Lung (tissue), 12 donors: ENCODE data around the gene SEZ6L2. TPM values are rescaled to one million over a fixed set of nuclear protein-coding genes. Genes with fewer than 3 reads are reported as not detected.

Experiments used
- ATAC-seq: fragments of 200-7000 bp; cut with Tn5 transposase; one replicate; pipeline ENCODE4 v1.9.1; 2020; ENCODE audit warnings: moderate number of reproducible peaks; ENCODE audit not compliant: insufficient read depth, low FRiP score
- DNase-seq, 3 donors: peaks; one replicate each; pipeline ENCODE4 v3.0.0-alpha.2; 2013 to 2017
- H3K27ac ChIP-seq, 2 donors: one replicate each; pipeline ENCODE4 v1.5.1; 2013; ENCODE audit warnings: mild to moderate bottlenecking in 2 of 2, moderate library complexity in 2 of 2, control low read depth in 1 of 2, inconsistent platforms in 1 of 2, low read depth in 1 of 2, low read length in 1 of 2
- H3K27me3 ChIP-seq, 3 donors: one replicate each; pipeline ENCODE4 v1.5.1; 2013; ENCODE audit warnings: low read length in 2 of 3; ENCODE audit not compliant: control insufficient read depth in 3 of 3, insufficient read depth in 3 of 3
- H3K36me3 ChIP-seq, 4 donors: one replicate each; pipeline ENCODE4 v1.5.1; 2013; ENCODE audit warnings: low read length in 4 of 4, mild to moderate bottlenecking in 1 of 4, moderate library complexity in 1 of 4; ENCODE audit not compliant: control insufficient read depth in 4 of 4, insufficient read depth in 4 of 4
- H3K4me1 ChIP-seq, 5 donors: one replicate each; pipeline ENCODE4 v1.5.1; 2013; ENCODE audit warnings: low read length in 5 of 5, mild to moderate bottlenecking in 2 of 5, moderate library complexity in 1 of 5; ENCODE audit not compliant: control insufficient read depth in 5 of 5, insufficient read depth in 5 of 5
- H3K4me3 ChIP-seq: one replicate; pipeline ENCODE4 v1.5.1; 2013; ENCODE audit warnings: mild to moderate bottlenecking, control low read depth, moderate library complexity
- H3K9ac ChIP-seq, 2 donors: one replicate each; pipeline ENCODE4 v1.5.1; 2013; ENCODE audit warnings: low read length in 2 of 2, control low read depth in 1 of 2; ENCODE audit not compliant: insufficient read depth in 1 of 2
- H3K9me3 ChIP-seq, 4 donors: one replicate each; pipeline ENCODE4 v1.5.1; 2013; ENCODE audit warnings: low read length in 3 of 4, mild to moderate bottlenecking in 1 of 4, moderate library complexity in 1 of 4; ENCODE audit not compliant: control insufficient read depth in 4 of 4, insufficient read depth in 3 of 4
- CTCF ChIP-seq: IDR thresholded peaks from 2 replicates; pipeline ENCODE4 v1.5.1; 2012; ENCODE audit warnings: mild to moderate bottlenecking; ENCODE audit errors: control extremely low read depth, extremely low read depth
- WGBS, 2 donors: extraction: QIAGEN DNeasy Blood & Tissue Kit; methylation state at CpG; one replicate each; pipeline ENCODE4 v1.1.7; 2013; 5-methylcytosine and 5-hydroxymethylcytosine counted together
- polyA plus RNA-seq, 2 donors: library from polyadenylated mRNA; stranded (reverse); fragments of 200-250 nt; gene quantifications; one replicate each; pipeline ENCODE4 v1.2.1, GENCODE V29; 2013
- total RNA-seq, 2 donors: library from RNA; depleted of rRNA in 1 of 2; stranded (reverse); fragments of >200 nt in 1 of 2; gene quantifications; one replicate each; pipeline ENCODE4 v1.2.1, GENCODE V29; 2014 to 2021
- donor health status: control.
- donor health status: control.
- donor health status: Bipolar disorder and iron deficiency.
- donor health status: healthy.
- donor health status: DM: yes; HTN: yes; CAD: no.

Gene SEZ6L2
- total and polyA plus RNA-seq, 4 donors, result 4.6 to 19.2 (median 6.1) TPM

- Histone ChIP-seq H3K9ac (no peak overlapping the region), H3K27me3 (no peaks in the 10 kb centered on the region), H3K4me3 (no peak overlapping the region), H3K9me3 (no peaks in the 10 kb centered on the region), H3K36me3 (peaks cover 0 to 21% (median 7%) of the 10 kb centered on the region in 4 donors), H3K4me1 (peaks cover 0 to 7% (median 5%) of the 10 kb centered on the region in 5 donors), H3K27ac (no peak overlapping the region)
- TF ChIP-seq CTCF, result no peak
- WGBS, 2 donors, result 90 to 96% methylated on average over 6 of the region's 6 CpGs
- DNase-seq, result no peak
- ATAC-seq, result no peak
Observed at GRCh38 chr16:29920288-29921033, 21.1 kb upstream of the SEZ6L2 start.

GRCh38 chr16:29916979-29917378 is 17.6 kb upstream of the SEZ6L2 start:
- Histone ChIP-seq H3K4me3 (no peak overlapping the region), H3K27ac (no peak overlapping the region), H3K9me3 (no peaks in the 10 kb centered on the region), H3K4me1 (no peaks in the 10 kb centered on the region), H3K36me3 (peaks cover 0 to 14% (median 6%) of the 10 kb centered on the region in 4 donors), H3K9ac (no peak overlapping the region), H3K27me3 (no peaks in the 10 kb centered on the region)
- no peak for ATAC-seq
- DNase-seq, result no peak
- WGBS, 2 donors, result 95 to 100% methylated on average over 1 of the region's 1 CpG
- TF ChIP-seq CTCF, result no peak

GRCh38 chr16:29915590-29916247 is 16.4 kb upstream of the SEZ6L2 start:
- WGBS, 2 donors, result 78 to 95% methylated on average over 6 of the region's 6 CpGs
- DNase-seq (no peak), ATAC-seq (no peak)
- no peak overlapping the region for H3K4me3 ChIP-seq
- H3K4me1 ChIP-seq, result no peaks in the 10 kb centered on the region
- H3K36me3 ChIP-seq, result peaks cover 0 to 10% (median 6%) of the 10 kb centered on the region in 4 donors
- TF ChIP-seq CTCF, result no peak
- H3K27ac ChIP-seq, result no peak overlapping the region
- no peaks in the 10 kb centered on the region for H3K9me3 ChIP-seq
- no peaks in the 10 kb centered on the region for H3K27me3 ChIP-seq
- H3K9ac ChIP-seq, result no peak overlapping the region
